Transverse colon (tissue), 4 donors: ENCODE measurements around the gene CPN1.
A peak's percentile ranks its signal among the peaks of the same experiment; 100 is the strongest.

Experiments used
- CTCF ChIP-seq, 5 experiments: fragments of 200-600 bp in 3 of 5; fragments of 450-650 bp in 2 of 5; sonication (generic) in 3 of 5; IDR thresholded peaks; 1 replicate in 2 of 5; 2 replicates in 3 of 5; pipeline ENCODE4 v1.5.1; 2016 to 2017; ENCODE audit warnings: antibody characterized with exemption in 5 of 5, inconsistent platforms in 3 of 5, mild to moderate bottlenecking in 2 of 5, moderate library complexity in 1 of 5
- POLR2AphosphoS5 ChIP-seq, 3 donors: sonication (generic); formaldehyde crosslinking; IDR thresholded peaks; one replicate each; pipeline ENCODE4 v1.6.1; 2016; ENCODE audit warnings: antibody characterized with exemption in 3 of 3

- TF ChIP-seq CTCF (IDR thresholded peaks at IDR 0.05) (no peak), POLR2AphosphoS5 (IDR thresholded peaks at IDR 0.05) (peak in 2 of 3 donors; percentile 19 to 58)
Measured at GRCh38 chr10:99993701-99994689, 87.7 kb downstream of the CPN1 start.
